B cell (primary cell): ENCODE measurements around the gene FBXL14. TPM values are rescaled to one million over a fixed set of nuclear protein-coding genes. Genes with fewer than 3 reads are reported as not detected.

Experiments
- ATAC-seq: fragments of 200-7000 bp; cut with Tn5 transposase; one replicate; pipeline ENCODE4 v1.10.0; 2021; ENCODE audit warnings: low read depth, mild to moderate bottlenecking, moderate number of reproducible peaks, moderate library complexity
- CTCF ChIA-PET: fragments of 350-600 bp; sonication (Branson Sonifier 250); formaldehyde crosslinking; loops from one replicate; lab custom pipeline; 2021; ENCODE audit warnings: antibody characterized with exemption, inconsistent platforms; lab: Charles Lee
- POLR2A ChIA-PET: fragments of 350-600 bp; sonication (Branson Sonifier 250); formaldehyde crosslinking; loops from one replicate; lab custom pipeline; 2021; ENCODE audit warnings: antibody characterized with exemption; lab: Charles Lee
- DNase-seq: peaks from one replicate; pipeline ENCODE4 v3.0.0; 2013
- H2AFZ ChIP-seq: 2 replicates; pipeline ENCODE4 v1.6.1; 2012; ENCODE audit warnings: mild to moderate bottlenecking, low read depth, low read length; ENCODE audit not compliant: insufficient read depth, poor library complexity, severe bottlenecking
- H3K27ac ChIP-seq, 2 donors: 1 replicate in 1 of 2; 2 replicates in 1 of 2; pipeline ENCODE4 v1.5.1; 2012 to 2013; ENCODE audit warnings: low read length in 2 of 2, mild to moderate bottlenecking in 2 of 2, moderate library complexity in 1 of 2
- H3K27me3 ChIP-seq, 4 experiments: fragments of 200-600 bp in 1 of 4; sonication (generic) in 1 of 4; replicated peaks in 1 of 4; 1 replicate in 2 of 4; 2 replicates in 2 of 4; pipeline versions ENCODE4 v1.6.1 to v1.7.0; 2013 to 2016; ENCODE audit warnings: low read length in 3 of 4, mild to moderate bottlenecking in 2 of 4, mixed read lengths in 1 of 4, moderate library complexity in 1 of 4; ENCODE audit not compliant: insufficient read depth in 4 of 4, control insufficient read depth in 3 of 4; ENCODE audit errors: control extremely low read depth in 1 of 4
- H3K36me3 ChIP-seq, 2 experiments: replicated peaks in 1 of 2; 1 replicate in 1 of 2; 2 replicates in 1 of 2; pipeline versions ENCODE4 v1.6.1 to v1.7.1; 2013; ENCODE audit warnings: low read length in 1 of 2; ENCODE audit not compliant: insufficient read depth in 2 of 2, control insufficient read depth in 1 of 2; ENCODE audit errors: control extremely low read depth in 1 of 2, extremely low read depth in 1 of 2
- H3K4me1 ChIP-seq, 2 donors: fragments of 200-600 bp in 1 of 2; sonication (generic) in 1 of 2; 1 replicate in 1 of 2; 2 replicates in 1 of 2; pipeline versions ENCODE4 v1.5.1 to v1.6.1; 2013 to 2017; ENCODE audit warnings: low read length in 2 of 2; ENCODE audit not compliant: control insufficient read depth in 2 of 2, insufficient read depth in 2 of 2
- H3K4me2 ChIP-seq: replicated peaks from 2 replicates; pipeline ENCODE3; 2012; ENCODE audit warnings: mild to moderate bottlenecking, low read depth, low read length; ENCODE audit not compliant: poor library complexity, severe bottlenecking
- H3K4me3 ChIP-seq, 5 experiments: fragments of 200-600 bp in 1 of 5; sonication (generic) in 1 of 5; 1 replicate in 3 of 5; 2 replicates in 2 of 5; pipeline versions ENCODE4 v1.5.1 to v1.7.0; 2011 to 2016; ENCODE audit warnings: low read length in 4 of 5, mild to moderate bottlenecking in 4 of 5, low read depth in 2 of 5, control low read depth in 1 of 5, moderate library complexity in 1 of 5; ENCODE audit not compliant: insufficient read depth in 1 of 5; ENCODE audit errors: control extremely low read depth in 1 of 5, extremely low read depth in 1 of 5
- H3K79me2 ChIP-seq: fragments of 200-600 bp; sonication (generic); one replicate; pipeline ENCODE4 v1.6.0; 2016; ENCODE audit warnings: low read length; ENCODE audit not compliant: control insufficient read depth, insufficient read depth
- H3K9ac ChIP-seq: fragments of 200-600 bp; sonication (generic); 2 replicates; pipeline ENCODE4 v1.6.1; 2017; ENCODE audit warnings: mild to moderate bottlenecking, low read length, moderate library complexity
- H3K9me3 ChIP-seq, 3 donors: one replicate each; pipeline versions ENCODE4 v1.6.1 to v1.7.1; 2013; ENCODE audit warnings: low read length in 2 of 3; ENCODE audit not compliant: control insufficient read depth in 2 of 3, insufficient read depth in 1 of 3; ENCODE audit errors: control extremely low read depth in 1 of 3
- H4K20me1 ChIP-seq: 2 replicates; pipeline ENCODE4 v1.6.0; 2012; ENCODE audit warnings: mild to moderate bottlenecking, low read length; ENCODE audit not compliant: insufficient read depth, control insufficient read depth, poor library complexity, severe bottlenecking
- H3K27ac Mint-ChIP-seq: one replicate; pipeline ENCODE4 v1.8.0; 2021; ENCODE audit warnings: mixed read lengths
- H3K27me3 Mint-ChIP-seq: one replicate; pipeline ENCODE4 v1.8.0; 2021; ENCODE audit warnings: mixed read lengths
- H3K4me1 Mint-ChIP-seq: one replicate; pipeline ENCODE4 v1.8.0; 2021; ENCODE audit warnings: mixed read lengths
- H3K4me3 Mint-ChIP-seq: one replicate; pipeline ENCODE4 v1.8.0; 2021; ENCODE audit warnings: mixed read lengths
- H3K9me3 Mint-ChIP-seq: one replicate; pipeline ENCODE4 v1.8.0; 2022; ENCODE audit warnings: mixed read lengths; ENCODE audit not compliant: insufficient read depth
- EZH2 ChIP-seq: IDR thresholded peaks from 2 replicates; pipeline ENCODE4 v1.6.1; 2012; ENCODE audit warnings: borderline replicate concordance, low read depth, mild to moderate bottlenecking, moderate library complexity, low read length; ENCODE audit not compliant: insufficient read depth, poor library complexity, severe bottlenecking
- WGBS: methylation state at CpG from one replicate; pipeline ENCODE4 v1.1.5; 2013; ENCODE audit warnings: missing lambda C conversion rate; ENCODE audit not compliant: insufficient coverage; 5-methylcytosine and 5-hydroxymethylcytosine counted together
- intact Hi-C: fragments of 100-400 bp; cut with micrococcal nuclease; formaldehyde crosslinking; loops from one replicate; pipeline ENCODE4 v1.10.0; 2022
- polyA plus RNA-seq: library from polyadenylated mRNA; depleted of rRNA; stranded (reverse); fragments of >200 nt; gene quantifications from 2 replicates; pipeline ENCODE4 v1.2.3, GENCODE V29; 2012
- total RNA-seq, 2 donors: library from RNA; stranded (reverse); fragments of 120-200 nt in 1 of 2; gene quantifications; 1 replicate in 1 of 2; 2 replicates in 1 of 2; pipeline versions ENCODE4 v1.2.3 to v1.2.4, GENCODE V29; 2013 to 2022
- TF ChIP-seq, protein P1 (sequence below): fragments of 200-600 bp; IDR thresholded peaks from one replicate; pipeline ENCODE4 v1.8.0; 2022; ENCODE audit warnings: antibody characterized with exemption, mild to moderate bottlenecking

Gene FBXL14
- total and polyA plus RNA-seq, 2 donors (not counting 1 experiment from before 2014, with no cell fraction given), result 21.6 to 37.3 TPM

DNA sequence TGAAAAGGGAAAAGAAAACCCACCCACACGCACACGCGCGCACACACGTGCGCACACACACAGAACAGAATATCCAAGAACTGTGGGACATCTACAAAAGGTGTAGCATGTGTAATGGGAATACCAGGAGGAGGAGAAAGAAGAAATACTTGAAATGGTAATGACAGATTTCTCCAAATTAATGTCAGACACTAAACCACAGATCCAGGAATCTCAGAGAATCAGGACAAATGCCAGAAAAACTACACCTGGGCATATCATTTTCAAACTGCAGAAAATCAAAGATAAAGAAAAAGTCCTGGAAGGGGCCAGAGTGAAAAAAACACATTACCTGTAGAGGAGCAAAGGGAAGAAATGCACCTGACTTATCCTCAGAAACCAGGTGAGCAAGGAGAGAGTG, 26.5 kb downstream of the FBXL14 start:
- CTCF ChIA-PET, result no interaction called here
- H3K9ac ChIP-seq, result no peak overlapping the region
- H3K4me3 Mint-ChIP-seq, result no peak overlapping the region
- WGBS, result no CpG with 5 or more reads among the region's 6 CpGs
- no peak for ATAC-seq
- peaks cover 0 to 3% of the 10 kb centered on the region in 2 experiments for H3K36me3 ChIP-seq
- H4K20me1 ChIP-seq, result no peaks in the 10 kb centered on the region
- intact Hi-C loops, result no loop called here
- H3K9me3 ChIP-seq, result no peaks in the 10 kb centered on the region
- no peak overlapping the region for H3K4me3 ChIP-seq
- no peak overlapping the region for H3K27ac ChIP-seq
- no peaks in the 10 kb centered on the region for H3K4me1 Mint-ChIP-seq
- H3K27me3 Mint-ChIP-seq, result no peaks in the 10 kb centered on the region
- DNase-seq, result no peak
- H3K4me2 ChIP-seq, result no peak overlapping the region
- no peak for TF ChIP-seq EZH2
- TF ChIP-seq, protein P1, sequence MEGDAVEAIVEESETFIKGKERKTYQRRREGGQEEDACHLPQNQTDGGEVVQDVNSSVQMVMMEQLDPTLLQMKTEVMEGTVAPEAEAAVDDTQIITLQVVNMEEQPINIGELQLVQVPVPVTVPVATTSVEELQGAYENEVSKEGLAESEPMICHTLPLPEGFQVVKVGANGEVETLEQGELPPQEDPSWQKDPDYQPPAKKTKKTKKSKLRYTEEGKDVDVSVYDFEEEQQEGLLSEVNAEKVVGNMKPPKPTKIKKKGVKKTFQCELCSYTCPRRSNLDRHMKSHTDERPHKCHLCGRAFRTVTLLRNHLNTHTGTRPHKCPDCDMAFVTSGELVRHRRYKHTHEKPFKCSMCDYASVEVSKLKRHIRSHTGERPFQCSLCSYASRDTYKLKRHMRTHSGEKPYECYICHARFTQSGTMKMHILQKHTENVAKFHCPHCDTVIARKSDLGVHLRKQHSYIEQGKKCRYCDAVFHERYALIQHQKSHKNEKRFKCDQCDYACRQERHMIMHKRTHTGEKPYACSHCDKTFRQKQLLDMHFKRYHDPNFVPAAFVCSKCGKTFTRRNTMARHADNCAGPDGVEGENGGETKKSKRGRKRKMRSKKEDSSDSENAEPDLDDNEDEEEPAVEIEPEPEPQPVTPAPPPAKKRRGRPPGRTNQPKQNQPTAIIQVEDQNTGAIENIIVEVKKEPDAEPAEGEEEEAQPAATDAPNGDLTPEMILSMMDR, result no peak
- no peak overlapping the region for H3K27ac Mint-ChIP-seq
- no peaks in the 10 kb centered on the region for H3K9me3 Mint-ChIP-seq
- H3K79me2 ChIP-seq, result no peaks in the 10 kb centered on the region
- H2AFZ ChIP-seq, result no peak overlapping the region
- H3K4me1 ChIP-seq, result no peaks in the 10 kb centered on the region
- no peaks in the 10 kb centered on the region for H3K27me3 ChIP-seq
- POLR2A ChIA-PET, result no interaction called here

GRCh38 chr12:1566449-1567135, 27.8 kb downstream of the FBXL14 start:
- Histone ChIP-seq H2AFZ (no peak overlapping the region), H3K9ac (no peak overlapping the region), H3K9me3 (no peaks in the 10 kb centered on the region), H3K4me1 (no peaks in the 10 kb centered on the region), H3K36me3 (peaks cover 0 to 3% of the 10 kb centered on the region in 2 experiments), H3K27me3 (no peaks in the 10 kb centered on the region), H3K4me3 (no peak overlapping the region), H3K27ac (no peak overlapping the region), H4K20me1 (no peaks in the 10 kb centered on the region), H3K4me2 (no peak overlapping the region), H3K79me2 (no peaks in the 10 kb centered on the region)
- POLR2A ChIA-PET, result no interaction called here
- no peak overlapping the region for H3K27ac Mint-ChIP-seq
- intact Hi-C loops, result no loop called here
- TF ChIP-seq, protein P1, result no peak
- TF ChIP-seq EZH2, result no peak
- CTCF ChIA-PET, result interaction anchor here (1.5 kb wide), 1 partner anchor 448 kb away, joined by 4 read pairs; no protein-coding TSS in a partner anchor
- H3K4me1 Mint-ChIP-seq, result no peaks in the 10 kb centered on the region
- H3K9me3 Mint-ChIP-seq, result no peaks in the 10 kb centered on the region
- 92% methylated on average over 14 of the region's 24 CpGs for WGBS
- no peak overlapping the region for H3K4me3 Mint-ChIP-seq
- no peak for ATAC-seq
- no peaks in the 10 kb centered on the region for H3K27me3 Mint-ChIP-seq
- DNase-seq, result no peak
